GM12878 (cell line): ENCODE results near the gene MAN2B2. TPM values are rescaled to one million over a fixed set of nuclear protein-coding genes. Genes with fewer than 3 reads are reported as not detected.

ENCODE experiments used
- ATAC-seq: fragments of 200-7000 bp; cut with Tn5 transposase; 3 replicates; pipeline ENCODE4 v1.9.1; 2020; ENCODE audit warnings: mild to moderate bottlenecking, moderate library complexity
- BruUV-seq: library from RNA; stranded (reverse); fragments of 400-500 nt; replicated peaks from 2 replicates; lab custom pipeline; 2021; lab: Mats Ljungman, UMichigan
- CTCF ChIA-PET: fragments of 300-600 bp; sonication (Branson Sonifier 250); formaldehyde crosslinking; extraction: SDS; loops from one replicate; lab custom pipeline; 2021; ENCODE audit warnings: inconsistent platforms; lab: Yijun Ruan, JAX
- POLR2A ChIA-PET: fragments of 350-600 bp; formaldehyde crosslinking; extraction: SDS; loops from one replicate; lab custom pipeline; 2021; ENCODE audit warnings: inconsistent platforms; lab: Charles Lee
- RAD21 ChIA-PET: fragments of 300-600 bp; sonication (Branson Sonifier 250); formaldehyde crosslinking; loops from one replicate; lab custom pipeline; 2023; ENCODE audit warnings: antibody characterized with exemption; ENCODE audit not compliant: unreplicated experiment; lab: Charles Lee
- SMC1A ChIA-PET: fragments of 300-600 bp; sonication (Branson Sonifier 250); formaldehyde crosslinking; loops from one replicate; lab custom pipeline; 2023; ENCODE audit not compliant: unreplicated experiment, uncharacterized antibody; lab: Charles Lee
- DNase-seq: peaks from one replicate; pipeline ENCODE4 v3.0.0-alpha.2; 2011; ENCODE audit warnings: low read depth, low spot score
- FAIRE-seq: peaks from 3 replicates; lab custom pipeline; 2011; peaks lifted over from hg19 to GRCh38; lab: Jason Lieb, UNC
- H2AFZ ChIP-seq: 2 replicates; pipeline ENCODE4 v1.6.0; 2011; ENCODE audit warnings: low read depth, low read length, control low read depth; ENCODE audit not compliant: control insufficient read depth
- H3K27ac ChIP-seq: 2 replicates; pipeline ENCODE4 v1.5.1; 2011; ENCODE audit warnings: control low read depth; ENCODE audit not compliant: control insufficient read depth, insufficient read depth
- H3K27me3 ChIP-seq, 2 experiments: replicated peaks in 1 of 2; 2 replicates each; pipeline versions ENCODE4 v1.6.0 to v1.6.1; 2011; ENCODE audit warnings: low read length in 1 of 2; ENCODE audit not compliant: control insufficient read depth in 2 of 2, insufficient read depth in 2 of 2
- H3K36me3 ChIP-seq, 2 experiments: 2 replicates each; pipeline ENCODE4 v1.5.1; 2011; ENCODE audit warnings: low read length in 1 of 2; ENCODE audit not compliant: control insufficient read depth in 2 of 2, insufficient read depth in 2 of 2
- H3K4me1 ChIP-seq: 2 replicates; pipeline ENCODE4 v1.6.1; 2011; ENCODE audit warnings: mild to moderate bottlenecking, low read length, moderate library complexity, mixed read lengths; ENCODE audit not compliant: control insufficient read depth, insufficient read depth
- H3K4me2 ChIP-seq: 2 replicates; pipeline ENCODE4 v1.6.0; 2011; ENCODE audit warnings: control low read depth; ENCODE audit not compliant: control insufficient read depth, insufficient read depth
- H3K4me3 ChIP-seq: fragments of 200-600 bp; sonication (generic); 2 replicates; pipeline ENCODE4 v1.5.1; 2016
- H3K79me2 ChIP-seq: 2 replicates; pipeline ENCODE4 v1.6.0; 2011; ENCODE audit warnings: low read length; ENCODE audit not compliant: control insufficient read depth, insufficient read depth
- H3K9ac ChIP-seq: 2 replicates; pipeline ENCODE4 v1.8.0; 2011; ENCODE audit warnings: low read length, control low read depth, mixed read lengths; ENCODE audit not compliant: control insufficient read depth, insufficient read depth
- H3K9me3 ChIP-seq: replicated peaks from 3 replicates; pipeline ENCODE4 v1.5.1; 2011; ENCODE audit warnings: mild to moderate bottlenecking, low read length; ENCODE audit not compliant: control insufficient read depth, insufficient read depth
- H4K20me1 ChIP-seq: 2 replicates; pipeline ENCODE4 v1.6.0; 2011; ENCODE audit not compliant: control insufficient read depth, insufficient read depth
- ESRRA ChIP-seq: IDR thresholded peaks from 2 replicates; pipeline ENCODE4 v1.6.1; 2012; ENCODE audit warnings: mild to moderate bottlenecking, low read length, improper control_type of control experiment
- GABPA ChIP-seq: IDR thresholded peaks from 2 replicates; pipeline ENCODE4 v1.6.1; 2014; ENCODE audit warnings: antibody characterized with exemption, low read depth, mild to moderate bottlenecking, inconsistent platforms
- HDAC2 ChIP-seq: fragments of 200-600 bp; sonication (generic); IDR thresholded peaks from 2 replicates; pipeline ENCODE4 v1.6.1; 2017
- KDM1A ChIP-seq: fragments of 200-600 bp; sonication (generic); IDR thresholded peaks from 2 replicates; pipeline ENCODE4 v1.6.1; 2016; ENCODE audit warnings: borderline replicate concordance
- NFYB ChIP-seq: IDR thresholded peaks from 2 replicates; pipeline ENCODE4 v1.6.1; 2011; ENCODE audit warnings: low read depth, mild to moderate bottlenecking, low read length, improper control_type of control experiment, moderate library complexity; ENCODE audit not compliant: insufficient read depth
- SMARCA5 ChIP-seq: fragments of 450-650 bp; IDR thresholded peaks from 2 replicates; pipeline ENCODE4 v1.6.1; 2017; ENCODE audit warnings: mild to moderate bottlenecking
- STAT1 ChIP-seq: fragments of 450-650 bp; conservative IDR thresholded peaks from 2 replicates; pipeline ENCODE4 v1.6.1; 2014; ENCODE audit warnings: antibody characterized with exemption, mild to moderate bottlenecking
- whole genome bisulfite sequencing: methylation state at CpG from one replicate; pipeline ENCODE4 v1.1.6; 2016; ENCODE audit warnings: low lambda C conversion rate; ENCODE audit not compliant: insufficient replicate concordance, insufficient coverage; ENCODE audit errors: missing lambda C conversion rate; 5-methylcytosine and 5-hydroxymethylcytosine counted together
- in situ Hi-C: fragments of 300-500 bp; cut with MboI; formaldehyde crosslinking; loops from 9 replicates; pipeline ENCODE4 v1.14.3; 2018; ENCODE audit warnings: mixed read lengths
- intact Hi-C: fragments of 100-400 bp; cut with micrococcal nuclease; formaldehyde crosslinking; loops from one replicate; pipeline ENCODE4 v1.14.2; 2022; ENCODE audit not compliant: unreplicated experiment
- polyA plus RNA-seq, 11 experiments: library from polyadenylated mRNA; depleted of rRNA in 4 of 11; unstranded in 6 of 11; stranded (reverse) in 5 of 11; fragments of >200 nt; fragmentation: Nextera tagmentation in 4 of 11; fragmentation: Illumina TruSeq in 1 of 11; extraction: Ambion mirVana in 4 of 11; extraction: Trizol in 1 of 11; gene quantifications; 1 replicate in 1 of 11; 2 replicates in 10 of 11; pipeline versions ENCODE4 v1.2.1 to v1.2.3, GENCODE V29; 2011 to 2016; ENCODE audit warnings: inconsistent platforms in 2 of 11, missing spikeins in 2 of 11, low read depth in 1 of 11
- total RNA-seq, 4 experiments: library from RNA; depleted of rRNA in 3 of 4; stranded (reverse); fragments of >200 nt in 3 of 4; fragmentation: Illumina TruSeq in 1 of 4; extraction: Trizol in 1 of 4; gene quantifications; 2 replicates each; pipeline versions ENCODE4 v1.2.1 to v1.2.3, GENCODE V29; 2013 to 2021
- TF ChIP-seq, protein P1 (sequence below): fragments of 450-650 bp; IDR thresholded peaks from 2 replicates; pipeline ENCODE4 v1.6.1; 2016; ENCODE audit warnings: mild to moderate bottlenecking
- TF ChIP-seq, protein P2 (sequence below): fragments of 450-650 bp; IDR thresholded peaks from 2 replicates; pipeline ENCODE4 v1.6.1; 2017; ENCODE audit warnings: mild to moderate bottlenecking, moderate library complexity

MAN2B2 gene
- total and polyA plus RNA-seq, 10 of the 15 experiments (the other 5 are each of a cell fraction or from before 2014, with no cell fraction given): 0.47 to 14.5 (median 7.0) TPM

DNA sequence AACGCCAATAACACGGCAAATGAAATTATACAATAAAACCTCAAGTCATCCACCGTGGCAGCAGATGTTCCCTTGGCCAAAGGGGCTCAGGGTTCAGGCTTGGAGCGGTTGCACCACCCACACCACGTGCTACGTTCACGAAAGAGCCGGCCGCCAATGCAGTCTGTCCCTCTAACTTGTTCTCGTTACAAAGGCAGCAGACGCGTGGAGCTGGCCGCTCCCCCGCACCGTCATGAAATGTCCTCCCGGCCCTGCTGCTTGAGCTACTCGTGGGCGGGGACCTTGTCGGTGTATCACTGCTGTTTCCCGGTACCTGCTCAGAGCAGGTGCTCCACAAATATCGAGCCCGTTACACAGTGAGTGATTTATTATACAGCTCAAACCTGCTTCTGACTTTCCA, 36.4 kb upstream of the MAN2B2 start:
- 56% methylated on average over 22 of the region's 22 CpGs for WGBS
- ChIA-PET RAD21 (no interaction called here), CTCF (interaction anchor here (1.1 kb wide), 1 partner anchor 15 kb away, joined by 3 read pairs; no protein-coding TSS in a partner anchor), SMC1A (no interaction called here), POLR2A (no interaction called here)
- FAIRE-seq (no peak), ATAC-seq (no peak), DNase-seq (no peak)
- Histone ChIP-seq H3K27me3 (no peaks in the 10 kb centered on the region), H4K20me1 (no peaks in the 10 kb centered on the region; the same call in 1 of the 2 replicates), H3K4me2 (no peak overlapping the region), H3K36me3 (no peaks in the 10 kb centered on the region), H3K27ac (no peak overlapping the region), H3K4me1 (no peaks in the 10 kb centered on the region), H3K9me3 (no peaks in the 10 kb centered on the region; the same call in 2 of the 3 replicates), H3K79me2 (no peaks in the 10 kb centered on the region), H2AFZ (no peak overlapping the region), H3K9ac (no peak overlapping the region), H3K4me3 (no peak overlapping the region)
- no TSS peak for BruUV-seq
- in situ Hi-C loops (no loop called here), intact Hi-C loops (no loop called here)
- no peak for TF ChIP-seq NFYB
- TF ChIP-seq SMARCA5: no peak
- no peak for TF ChIP-seq HDAC2
- TF ChIP-seq STAT1: no peak
- no peak for TF ChIP-seq ESRRA
- TF ChIP-seq, protein P1, sequence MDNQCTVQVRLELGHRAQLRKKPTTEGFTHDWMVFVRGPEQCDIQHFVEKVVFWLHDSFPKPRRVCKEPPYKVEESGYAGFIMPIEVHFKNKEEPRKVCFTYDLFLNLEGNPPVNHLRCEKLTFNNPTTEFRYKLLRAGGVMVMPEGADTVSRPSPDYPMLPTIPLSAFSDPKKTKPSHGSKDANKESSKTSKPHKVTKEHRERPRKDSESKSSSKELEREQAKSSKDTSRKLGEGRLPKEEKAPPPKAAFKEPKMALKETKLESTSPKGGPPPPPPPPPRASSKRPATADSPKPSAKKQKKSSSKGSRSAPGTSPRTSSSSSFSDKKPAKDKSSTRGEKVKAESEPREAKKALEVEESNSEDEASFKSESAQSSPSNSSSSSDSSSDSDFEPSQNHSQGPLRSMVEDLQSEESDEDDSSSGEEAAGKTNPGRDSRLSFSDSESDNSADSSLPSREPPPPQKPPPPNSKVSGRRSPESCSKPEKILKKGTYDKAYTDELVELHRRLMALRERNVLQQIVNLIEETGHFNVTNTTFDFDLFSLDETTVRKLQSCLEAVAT: no peak
- no peak for TF ChIP-seq GABPA
- TF ChIP-seq, protein P2, sequence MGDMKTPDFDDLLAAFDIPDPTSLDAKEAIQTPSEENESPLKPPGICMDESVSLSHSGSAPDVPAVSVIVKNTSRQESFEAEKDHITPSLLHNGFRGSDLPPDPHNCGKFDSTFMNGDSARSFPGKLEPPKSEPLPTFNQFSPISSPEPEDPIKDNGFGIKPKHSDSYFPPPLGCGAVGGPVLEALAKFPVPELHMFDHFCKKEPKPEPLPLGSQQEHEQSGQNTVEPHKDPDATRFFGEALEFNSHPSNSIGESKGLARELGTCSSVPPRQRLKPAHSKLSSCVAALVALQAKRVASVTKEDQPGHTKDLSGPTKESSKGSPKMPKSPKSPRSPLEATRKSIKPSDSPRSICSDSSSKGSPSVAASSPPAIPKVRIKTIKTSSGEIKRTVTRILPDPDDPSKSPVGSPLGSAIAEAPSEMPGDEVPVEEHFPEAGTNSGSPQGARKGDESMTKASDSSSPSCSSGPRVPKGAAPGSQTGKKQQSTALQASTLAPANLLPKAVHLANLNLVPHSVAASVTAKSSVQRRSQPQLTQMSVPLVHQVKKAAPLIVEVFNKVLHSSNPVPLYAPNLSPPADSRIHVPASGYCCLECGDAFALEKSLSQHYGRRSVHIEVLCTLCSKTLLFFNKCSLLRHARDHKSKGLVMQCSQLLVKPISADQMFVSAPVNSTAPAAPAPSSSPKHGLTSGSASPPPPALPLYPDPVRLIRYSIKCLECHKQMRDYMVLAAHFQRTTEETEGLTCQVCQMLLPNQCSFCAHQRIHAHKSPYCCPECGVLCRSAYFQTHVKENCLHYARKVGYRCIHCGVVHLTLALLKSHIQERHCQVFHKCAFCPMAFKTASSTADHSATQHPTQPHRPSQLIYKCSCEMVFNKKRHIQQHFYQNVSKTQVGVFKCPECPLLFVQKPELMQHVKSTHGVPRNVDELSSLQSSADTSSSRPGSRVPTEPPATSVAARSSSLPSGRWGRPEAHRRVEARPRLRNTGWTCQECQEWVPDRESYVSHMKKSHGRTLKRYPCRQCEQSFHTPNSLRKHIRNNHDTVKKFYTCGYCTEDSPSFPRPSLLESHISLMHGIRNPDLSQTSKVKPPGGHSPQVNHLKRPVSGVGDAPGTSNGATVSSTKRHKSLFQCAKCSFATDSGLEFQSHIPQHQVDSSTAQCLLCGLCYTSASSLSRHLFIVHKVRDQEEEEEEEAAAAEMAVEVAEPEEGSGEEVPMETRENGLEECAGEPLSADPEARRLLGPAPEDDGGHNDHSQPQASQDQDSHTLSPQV: no peak
- no peak for TF ChIP-seq KDM1A
